ENCODE results near the gene EML4.
A peak's percentile ranks its signal among the peaks of the same experiment; 100 is the strongest.
"Not testable (repeated sequence)": the region's sequence is repeated elsewhere in the genome, so short reads cannot be mapped to it uniquely, and the experiment has no call there.

The EML4 gene

GRCh38 chr2:42336361-42336965 lies 167.3 kb downstream of the EML4 start:
- no peak for DNase-seq (ENCODE audit: low spot score)

- DNase-seq (ENCODE audit: low spot score): peak; percentile 16
Observed at GRCh38 chr2:42337356-42337820, 168.2 kb downstream of the EML4 start.

GRCh38 chr2:42337846-42338566 lies 168.9 kb downstream of the EML4 start:
- no peak for DNase-seq (ENCODE audit: low spot score)

DNA sequence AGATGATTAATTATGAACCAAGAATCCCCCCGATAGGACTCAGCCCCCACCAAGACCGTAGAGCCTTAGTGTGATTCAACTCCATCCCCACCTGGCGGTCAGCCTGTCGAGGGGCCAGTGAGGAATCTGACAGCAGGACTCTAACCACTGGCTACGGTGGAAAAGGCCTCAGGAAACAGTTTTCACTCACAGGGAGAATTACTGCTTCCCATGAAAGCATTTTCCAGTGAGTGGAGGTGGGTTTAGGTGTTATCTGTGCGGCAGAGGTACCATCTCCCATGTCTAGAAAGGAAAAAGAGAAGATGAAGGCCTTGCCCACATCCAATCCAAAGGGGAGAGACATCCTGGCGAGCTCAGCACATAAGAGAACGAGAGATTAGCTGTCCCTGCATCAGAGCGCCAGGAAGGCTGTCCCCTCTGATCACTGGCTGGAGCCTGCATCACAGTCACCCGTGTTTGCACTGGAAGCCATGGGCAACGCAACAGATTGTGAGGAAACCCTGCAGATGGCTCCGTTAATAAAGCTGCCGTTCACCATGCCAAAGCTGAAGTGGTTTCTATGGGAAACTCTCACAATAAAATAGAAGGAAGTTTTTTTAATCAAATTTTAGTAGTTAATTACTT lies 169.5 kb downstream of the EML4 start:
- DNase-seq (ENCODE audit: low spot score): no peak

- peak; percentile 16 for DNase-seq (ENCODE audit: low spot score)
Observed at GRCh38 chr2:42339191-42339912, 170.2 kb downstream of the EML4 start.

GRCh38 chr2:42340045-42340937 lies 171.1 kb downstream of the EML4 start:
- no peak for DNase-seq (ENCODE audit: low spot score)

GRCh38 chr2:42340938-42341636 lies 171.9 kb downstream of the EML4 start:
- no peak for DNase-seq (ENCODE audit: low spot score)

GRCh38 chr2:42342061-42342794 lies 173.1 kb downstream of the EML4 start:
- DNase-seq (ENCODE audit: low spot score): peak; percentile 63

- DNase-seq (ENCODE audit: low spot score): no peak
Observed at GRCh38 chr2:42342795-42343241, 173.7 kb downstream of the EML4 start.

DNA sequence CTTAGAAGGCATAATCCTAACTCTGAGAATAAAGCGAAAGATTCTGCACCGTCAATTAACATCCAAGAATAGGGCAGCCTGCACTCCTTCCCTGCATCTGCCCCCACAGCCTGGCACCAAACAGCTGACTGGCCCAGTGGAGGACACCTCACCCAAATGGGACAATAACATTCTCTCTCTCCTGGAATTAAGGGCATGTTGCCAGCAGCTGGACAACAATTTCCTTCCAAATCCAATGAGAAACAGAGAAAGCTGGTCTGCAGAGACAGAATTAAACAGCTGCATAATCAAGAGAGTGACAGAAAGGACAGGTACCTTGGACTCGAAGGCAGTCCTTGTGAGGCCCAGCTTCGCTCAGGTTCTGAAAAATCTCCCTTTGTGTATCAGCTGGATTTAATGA lies 176.8 kb downstream of the EML4 start:
- no peak for DNase-seq (ENCODE audit: low spot score)

- not testable (repeated sequence) for DNase-seq (ENCODE audit: low spot score)
Observed at GRCh38 chr2:42346856-42347255, 177.7 kb downstream of the EML4 start.

- DNase-seq (ENCODE audit: low spot score): not testable (repeated sequence)
Observed at GRCh38 chr2:42347518-42347917, 178.4 kb downstream of the EML4 start.

GRCh38 chr2:42348113-42348805 lies 179.1 kb downstream of the EML4 start:
- no peak for DNase-seq (ENCODE audit: low spot score)

GRCh38 chr2:42350434-42351063 lies 181.4 kb downstream of the EML4 start:
- DNase-seq (ENCODE audit: low spot score): no peak

DNA sequence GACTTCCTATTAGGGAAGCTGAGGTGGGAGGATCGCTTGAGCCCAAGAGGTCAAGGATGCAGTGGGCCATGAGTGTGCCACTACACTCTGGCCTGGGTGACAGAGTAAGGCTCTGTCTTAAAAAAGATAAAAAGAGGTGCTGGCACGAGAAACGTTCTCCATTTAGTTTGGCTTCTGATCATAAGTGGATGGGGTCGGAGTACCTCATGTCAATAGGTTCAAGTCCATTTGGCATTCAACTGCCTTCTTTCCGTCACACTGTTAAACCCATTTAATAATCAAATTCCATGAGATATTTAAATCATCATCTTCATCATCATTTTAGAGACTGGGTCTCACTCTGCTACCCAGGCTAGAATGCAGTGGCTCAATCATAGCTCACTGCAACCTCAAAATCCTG lies 182.7 kb downstream of the EML4 start:
- DNase-seq (ENCODE audit: low spot score): no peak

DNA sequence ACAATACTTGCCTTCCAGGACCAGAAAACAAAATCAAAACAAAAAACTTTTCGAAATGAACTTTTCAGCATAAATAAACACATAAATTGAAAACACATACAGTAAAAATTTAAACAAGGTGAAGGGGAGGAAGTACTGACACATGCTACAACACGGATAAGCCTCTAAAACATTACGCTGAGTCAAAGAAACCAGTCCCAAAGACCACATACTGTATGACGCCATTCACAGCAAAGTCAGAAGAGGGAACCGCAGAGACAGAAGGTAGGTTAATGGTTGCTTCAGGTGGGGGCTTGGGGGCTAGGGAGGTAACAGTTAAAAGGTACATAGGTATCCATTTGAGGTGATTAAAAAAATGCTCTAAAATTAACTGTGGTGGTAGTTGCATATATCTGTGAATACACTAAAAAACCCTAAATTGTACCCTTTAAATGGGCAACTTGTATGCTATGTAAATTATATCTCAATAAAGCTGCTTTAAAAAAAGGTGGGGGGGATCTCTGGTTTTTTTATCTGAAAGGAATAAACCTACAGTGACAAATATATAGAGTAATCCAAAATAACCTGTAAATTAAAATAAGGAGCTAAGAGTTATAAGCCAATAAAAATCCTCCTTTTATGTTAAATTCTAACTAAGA lies 184.8 kb downstream of the EML4 start:
- no peak for DNase-seq (ENCODE audit: low spot score)

GRCh38 chr2:42359304-42359964 lies 190.3 kb downstream of the EML4 start:
- DNase-seq (ENCODE audit: low spot score): peak; percentile 55

- DNase-seq (ENCODE audit: low spot score): peak; percentile 57
Observed at GRCh38 chr2:42359965-42360483, 190.9 kb downstream of the EML4 start.

All from RKO (cell line).